OCI-LY7 (cell line): ENCODE results near the gene GPATCH8.

Source experiments
- CTCF ChIP-seq: fragments of 200-600 bp; sonication (generic); conservative IDR thresholded peaks from 2 replicates; pipeline ENCODE4 v1.5.1; 2014; ENCODE audit warnings: mild to moderate bottlenecking, antibody characterized with exemption, low read length, moderate library complexity, mixed read lengths
- EZH2phosphoT487 ChIP-seq: fragments of 200-600 bp; sonication (generic); IDR thresholded peaks from 2 replicates; pipeline ENCODE4 v1.6.1; 2018; ENCODE audit warnings: low read depth, borderline replicate concordance, mild to moderate bottlenecking, mixed run types, antibody characterized with exemption, low read length, moderate library complexity, mixed read lengths

GRCh38 chr17:44530896-44531418, 27.8 kb upstream of the GPATCH8 start:
- TF ChIP-seq CTCF (no peak), EZH2phosphoT487 (no peak)
